Ascending aorta (tissue), 2 donors: ENCODE results near the gene DDX46. TPM values are rescaled to one million over a fixed set of nuclear protein-coding genes. Genes with fewer than 3 reads are reported as not detected.

ENCODE experiments used
- DNase-seq, 2 donors: peaks; one replicate each; pipeline ENCODE4 v3.0.0-alpha.2; 2019; ENCODE audit warnings: low spot score in 2 of 2
- H3K27ac ChIP-seq, 2 donors: fragments of 200-600 bp; sonication (generic); one replicate each; pipeline ENCODE4 v1.5.1; 2016 to 2017; ENCODE audit warnings: mild to moderate bottlenecking in 1 of 2
- H3K27me3 ChIP-seq: fragments of 200-600 bp; sonication (generic); one replicate; pipeline ENCODE4 v1.5.1; 2017
- H3K36me3 ChIP-seq, 2 donors: fragments of 200-600 bp; sonication (generic); one replicate each; pipeline ENCODE4 v1.5.1; 2016
- H3K4me1 ChIP-seq, 2 donors: fragments of 200-600 bp; sonication (generic); one replicate each; pipeline ENCODE4 v1.5.1; 2016 to 2017; ENCODE audit warnings: mild to moderate bottlenecking in 1 of 2
- H3K4me3 ChIP-seq, 2 donors: fragments of 200-600 bp; sonication (generic); one replicate each; pipeline ENCODE4 v1.5.1; 2016 to 2017; ENCODE audit warnings: mild to moderate bottlenecking in 1 of 2
- H3K9me3 ChIP-seq, 2 donors: fragments of 200-600 bp; sonication (generic); one replicate each; pipeline ENCODE4 v1.5.1; 2016
- intact Hi-C: fragments of 100-400 bp; cut with DNase I; formaldehyde crosslinking; loops from one replicate; pipeline ENCODE4 v1.15.1; 2023
- total RNA-seq: library from RNA; depleted of rRNA; stranded (reverse); fragments of >200 nt; gene quantifications from one replicate; pipeline ENCODE4 v1.1.0, GENCODE V29; 2016
- TF ChIP-seq, protein P1 (sequence below), 3 experiments: fragments of 200-600 bp in 2 of 3; fragments of 450-650 bp in 1 of 3; sonication (generic) in 2 of 3; IDR thresholded peaks; one replicate each; pipeline ENCODE4 v1.5.1; 2016 to 2019; ENCODE audit warnings: antibody characterized with exemption in 3 of 3, mild to moderate bottlenecking in 1 of 3, moderate library complexity in 1 of 3

Gene DDX46
- total RNA-seq, 1 donor from 2014 or later, result 84.1 TPM

- no peak for DNase-seq
- H3K4me3 ChIP-seq, result no peak overlapping the region
- TF ChIP-seq, protein P1, sequence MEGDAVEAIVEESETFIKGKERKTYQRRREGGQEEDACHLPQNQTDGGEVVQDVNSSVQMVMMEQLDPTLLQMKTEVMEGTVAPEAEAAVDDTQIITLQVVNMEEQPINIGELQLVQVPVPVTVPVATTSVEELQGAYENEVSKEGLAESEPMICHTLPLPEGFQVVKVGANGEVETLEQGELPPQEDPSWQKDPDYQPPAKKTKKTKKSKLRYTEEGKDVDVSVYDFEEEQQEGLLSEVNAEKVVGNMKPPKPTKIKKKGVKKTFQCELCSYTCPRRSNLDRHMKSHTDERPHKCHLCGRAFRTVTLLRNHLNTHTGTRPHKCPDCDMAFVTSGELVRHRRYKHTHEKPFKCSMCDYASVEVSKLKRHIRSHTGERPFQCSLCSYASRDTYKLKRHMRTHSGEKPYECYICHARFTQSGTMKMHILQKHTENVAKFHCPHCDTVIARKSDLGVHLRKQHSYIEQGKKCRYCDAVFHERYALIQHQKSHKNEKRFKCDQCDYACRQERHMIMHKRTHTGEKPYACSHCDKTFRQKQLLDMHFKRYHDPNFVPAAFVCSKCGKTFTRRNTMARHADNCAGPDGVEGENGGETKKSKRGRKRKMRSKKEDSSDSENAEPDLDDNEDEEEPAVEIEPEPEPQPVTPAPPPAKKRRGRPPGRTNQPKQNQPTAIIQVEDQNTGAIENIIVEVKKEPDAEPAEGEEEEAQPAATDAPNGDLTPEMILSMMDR (IDR thresholded peaks at IDR 0.05), result no peak
- no peak overlapping the region for H3K27ac ChIP-seq
- peaks cover 35 to 71% of the 10 kb centered on the region in 2 donors for H3K36me3 ChIP-seq
- H3K4me1 ChIP-seq, result no peaks in the 10 kb centered on the region
- no peaks in the 10 kb centered on the region for H3K27me3 ChIP-seq
- intact Hi-C loops, result no loop called here
- no peaks in the 10 kb centered on the region for H3K9me3 ChIP-seq
These were observed 63.3 kb downstream of the DDX46 start for GRCh38 chr5:134821841-134822240.

DNA sequence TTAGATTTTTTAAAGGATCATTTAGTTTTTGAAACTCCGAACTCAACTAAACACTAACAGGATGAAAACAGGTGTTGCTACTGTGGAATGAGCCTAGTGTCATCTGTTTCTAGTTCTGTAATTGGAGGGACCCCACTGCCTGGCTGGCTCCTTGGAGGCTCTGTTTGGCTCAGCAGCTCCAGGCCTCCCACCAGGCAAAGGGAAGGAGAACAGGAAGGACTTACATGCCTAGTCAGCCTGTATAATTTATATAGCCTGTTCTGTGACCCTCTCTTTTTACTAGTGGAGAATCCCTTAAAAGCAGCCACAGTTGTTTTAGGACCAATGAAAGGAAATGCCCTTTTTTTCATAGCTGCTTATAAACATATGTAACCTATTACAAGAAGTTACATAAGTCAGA lies 66.1 kb downstream of the DDX46 start:
- Histone ChIP-seq H3K27me3 (no peaks in the 10 kb centered on the region), H3K4me1 (no peaks in the 10 kb centered on the region), H3K9me3 (no peaks in the 10 kb centered on the region), H3K4me3 (no peak overlapping the region), H3K27ac (no peak overlapping the region), H3K36me3 (peaks cover 21 to 63% of the 10 kb centered on the region in 2 donors)
- DNase-seq, result no peak
- TF ChIP-seq, protein P1 (IDR thresholded peaks at IDR 0.05), result no peak
- intact Hi-C loops, result no loop called here

DNA sequence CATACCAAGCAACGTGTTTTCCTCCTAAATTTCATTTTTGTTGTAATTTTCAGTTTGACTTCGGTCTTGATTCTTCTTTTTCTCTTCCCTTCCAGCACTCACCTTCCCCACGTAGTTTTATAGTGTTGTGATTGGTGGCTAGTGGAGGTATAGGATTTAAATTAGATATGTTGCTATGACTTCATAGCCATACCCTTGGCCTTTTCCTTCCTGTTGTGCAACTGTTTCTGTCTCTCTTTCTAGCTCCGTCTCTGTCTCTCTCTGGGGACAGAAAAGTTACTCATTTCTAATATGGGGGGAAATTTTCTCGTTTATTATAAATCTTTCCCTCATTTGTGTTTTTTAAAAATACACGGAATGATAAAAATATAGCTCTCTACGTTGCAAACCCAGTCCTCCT lies 66.6 kb downstream of the DDX46 start:
- Histone ChIP-seq H3K9me3 (no peaks in the 10 kb centered on the region), H3K36me3 (peaks cover 15 to 58% of the 10 kb centered on the region in 2 donors), H3K4me3 (no peak overlapping the region), H3K27me3 (no peaks in the 10 kb centered on the region), H3K27ac (no peak overlapping the region), H3K4me1 (no peaks in the 10 kb centered on the region)
- intact Hi-C loops, result no loop called here
- TF ChIP-seq, protein P1 (IDR thresholded peaks at IDR 0.05), result no peak
- no peak for DNase-seq

- TF ChIP-seq, protein P1 (IDR thresholded peaks at IDR 0.05), result no peak
- intact Hi-C loops, result no loop called here
- peaks cover 0 to 8% of the 10 kb centered on the region in 2 donors for H3K36me3 ChIP-seq
These were observed 74.9 kb downstream of the DDX46 start for GRCh38 chr5:134833340-134834032.

DNA sequence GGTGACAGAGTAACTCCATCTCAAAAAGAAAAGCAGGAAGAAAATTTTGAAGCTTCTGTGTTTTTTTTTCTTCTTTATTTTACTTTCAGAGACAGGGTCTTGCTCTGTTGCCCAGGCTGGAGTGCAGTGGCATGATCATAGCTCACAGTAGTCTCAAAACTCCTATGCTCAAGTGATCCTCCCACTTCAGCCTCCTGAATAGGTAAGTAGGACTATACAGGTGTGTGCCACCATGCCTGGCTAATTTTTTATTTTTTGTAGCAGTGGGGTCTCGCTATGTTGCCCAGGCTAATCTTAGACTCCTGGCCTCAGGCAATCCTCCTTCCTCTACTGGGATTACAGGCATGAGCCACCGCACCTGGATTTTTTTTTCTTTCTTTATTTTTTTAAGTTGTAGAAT lies 77.0 kb downstream of the DDX46 start:
- Histone ChIP-seq H3K9me3 (no peaks in the 10 kb centered on the region), H3K36me3 (peaks cover 0 to 7% of the 10 kb centered on the region in 2 donors), H3K4me3 (no peak overlapping the region), H3K27ac (peak overlapping the region in 1 of 2 donors; percentile 87), H3K27me3 (no peaks in the 10 kb centered on the region), H3K4me1 (peaks cover 5 to 16% of the 10 kb centered on the region in 2 donors)
- no peak for DNase-seq
- intact Hi-C loops, result no loop called here
- TF ChIP-seq, protein P1 (IDR thresholded peaks at IDR 0.05), result no peak

More at GRCh38 chr5:134833340-134834032, 74.9 kb downstream of the DDX46 start:
- Histone ChIP-seq H3K27me3 (no peaks in the 10 kb centered on the region), H3K4me3 (no peak overlapping the region), H3K4me1 (peaks cover 5 to 16% of the 10 kb centered on the region in 2 donors), H3K9me3 (no peaks in the 10 kb centered on the region), H3K27ac (peak overlapping the region; percentile 87 to 88)
- DNase-seq, result no peak
